Parathyroid adenoma (tissue), 2 donors: ENCODE data around the gene YIPF5.

Experiments
- H2AFZ ChIP-seq: fragments of 300-600 bp; sonication (generic); one replicate; pipeline ENCODE4 v1.7.0; 2017; ENCODE audit warnings: antibody characterized with exemption, mild to moderate bottlenecking
- H3K27ac ChIP-seq: fragments of 300-600 bp; sonication (generic); one replicate; pipeline ENCODE4 v1.7.0; 2017
- H3K27me3 ChIP-seq: fragments of 300-600 bp; sonication (generic); one replicate; pipeline ENCODE4 v1.7.0; 2017; ENCODE audit warnings: low read length; ENCODE audit not compliant: control insufficient read depth, insufficient read depth
- H3K36me3 ChIP-seq: fragments of 300-600 bp; sonication (generic); one replicate; pipeline ENCODE4 v1.7.0; 2017; ENCODE audit warnings: low read length; ENCODE audit not compliant: control insufficient read depth, insufficient read depth
- H3K4me1 ChIP-seq: fragments of 300-600 bp; sonication (generic); one replicate; pipeline ENCODE4 v1.7.0; 2017; ENCODE audit warnings: control low read depth
- H3K4me2 ChIP-seq: fragments of 300-600 bp; sonication (generic); one replicate; pipeline ENCODE4 v1.7.0; 2017; ENCODE audit warnings: low read length
- H3K4me3 ChIP-seq: fragments of 300-600 bp; sonication (generic); one replicate; pipeline ENCODE4 v1.7.0; 2017; ENCODE audit warnings: low read depth, low read length
- H3K79me2 ChIP-seq: fragments of 300-600 bp; sonication (generic); one replicate; pipeline ENCODE4 v1.7.0; 2017; ENCODE audit warnings: control low read depth
- H3K9ac ChIP-seq: fragments of 300-600 bp; sonication (generic); one replicate; pipeline ENCODE4 v1.7.0; 2017; ENCODE audit warnings: mild to moderate bottlenecking
- H3K9me3 ChIP-seq: fragments of 300-600 bp; sonication (generic); one replicate; pipeline ENCODE4 v1.7.0; 2017; ENCODE audit warnings: low read length; ENCODE audit not compliant: control insufficient read depth
- TF ChIP-seq, protein P1 (sequence below): fragments of 300-600 bp; sonication (generic); IDR thresholded peaks from one replicate; pipeline ENCODE4 v1.7.0; 2017; ENCODE audit warnings: antibody characterized with exemption, mild to moderate bottlenecking
- donor health status: primary hyperparathyroidism.

YIPF5 gene

DNA sequence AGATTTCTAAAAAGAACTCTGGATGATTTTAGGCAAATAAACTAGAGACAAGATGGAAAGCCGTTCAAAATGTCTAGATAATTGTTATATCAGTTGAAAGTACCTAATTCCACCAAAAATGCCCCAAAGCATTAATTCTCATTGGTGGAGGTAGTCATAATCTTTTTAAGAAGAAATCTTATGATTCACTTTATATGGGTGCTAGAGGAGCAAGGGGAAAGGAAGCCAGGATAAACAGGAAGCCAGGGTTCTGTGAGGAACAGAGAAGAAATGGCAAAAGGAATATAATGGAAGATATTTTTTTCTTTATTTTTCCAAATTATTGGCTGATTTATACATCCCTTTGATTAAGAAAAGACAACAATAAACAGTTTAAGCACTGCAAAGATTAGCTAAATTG lies 7.8 kb downstream of the YIPF5 start:
- Histone ChIP-seq H3K4me1 (no peaks in the 10 kb centered on the region), H3K9ac (no peak overlapping the region), H3K79me2 (no peaks in the 10 kb centered on the region), H3K27me3 (no peaks in the 10 kb centered on the region), H3K36me3 (no peaks in the 10 kb centered on the region), H3K27ac (no peak overlapping the region), H3K4me2 (no peak overlapping the region), H3K9me3 (no peaks in the 10 kb centered on the region), H3K4me3 (no peak overlapping the region), H2AFZ (no peak overlapping the region)
- TF ChIP-seq, protein P1, sequence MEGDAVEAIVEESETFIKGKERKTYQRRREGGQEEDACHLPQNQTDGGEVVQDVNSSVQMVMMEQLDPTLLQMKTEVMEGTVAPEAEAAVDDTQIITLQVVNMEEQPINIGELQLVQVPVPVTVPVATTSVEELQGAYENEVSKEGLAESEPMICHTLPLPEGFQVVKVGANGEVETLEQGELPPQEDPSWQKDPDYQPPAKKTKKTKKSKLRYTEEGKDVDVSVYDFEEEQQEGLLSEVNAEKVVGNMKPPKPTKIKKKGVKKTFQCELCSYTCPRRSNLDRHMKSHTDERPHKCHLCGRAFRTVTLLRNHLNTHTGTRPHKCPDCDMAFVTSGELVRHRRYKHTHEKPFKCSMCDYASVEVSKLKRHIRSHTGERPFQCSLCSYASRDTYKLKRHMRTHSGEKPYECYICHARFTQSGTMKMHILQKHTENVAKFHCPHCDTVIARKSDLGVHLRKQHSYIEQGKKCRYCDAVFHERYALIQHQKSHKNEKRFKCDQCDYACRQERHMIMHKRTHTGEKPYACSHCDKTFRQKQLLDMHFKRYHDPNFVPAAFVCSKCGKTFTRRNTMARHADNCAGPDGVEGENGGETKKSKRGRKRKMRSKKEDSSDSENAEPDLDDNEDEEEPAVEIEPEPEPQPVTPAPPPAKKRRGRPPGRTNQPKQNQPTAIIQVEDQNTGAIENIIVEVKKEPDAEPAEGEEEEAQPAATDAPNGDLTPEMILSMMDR, result no peak

- no peak overlapping the region for H3K4me3 ChIP-seq
- H2AFZ ChIP-seq, result no peak overlapping the region
- no peaks in the 10 kb centered on the region for H3K27me3 ChIP-seq
- H3K9ac ChIP-seq, result no peak overlapping the region
- H3K79me2 ChIP-seq, result no peaks in the 10 kb centered on the region
- no peaks in the 10 kb centered on the region for H3K36me3 ChIP-seq
- TF ChIP-seq, protein P1, result no peak
- no peak overlapping the region for H3K27ac ChIP-seq
- no peak overlapping the region for H3K4me2 ChIP-seq
- no peaks in the 10 kb centered on the region for H3K9me3 ChIP-seq
- H3K4me1 ChIP-seq, result no peaks in the 10 kb centered on the region
Observed at GRCh38 chr5:144156767-144157171, 13.7 kb downstream of the YIPF5 start.

- Histone ChIP-seq H3K27me3 (no peaks in the 10 kb centered on the region), H3K9ac (no peak overlapping the region), H3K27ac (no peak overlapping the region), H3K36me3 (no peaks in the 10 kb centered on the region), H3K4me1 (no peaks in the 10 kb centered on the region), H3K79me2 (no peaks in the 10 kb centered on the region), H3K4me2 (no peak overlapping the region), H2AFZ (no peak overlapping the region), H3K9me3 (no peaks in the 10 kb centered on the region), H3K4me3 (no peak overlapping the region)
- TF ChIP-seq, protein P1, result no peak
Observed at GRCh38 chr5:144151026-144151425, 19.4 kb downstream of the YIPF5 start.

GRCh38 chr5:144144956-144145751 lies 25.3 kb downstream of the YIPF5 start:
- H2AFZ ChIP-seq, result no peak overlapping the region
- TF ChIP-seq, protein P1, result no peak
- H3K79me2 ChIP-seq, result no peaks in the 10 kb centered on the region
- no peak overlapping the region for H3K27ac ChIP-seq
- H3K9ac ChIP-seq, result no peak overlapping the region
- no peaks in the 10 kb centered on the region for H3K9me3 ChIP-seq
- H3K36me3 ChIP-seq, result no peaks in the 10 kb centered on the region
- no peaks in the 10 kb centered on the region for H3K4me1 ChIP-seq
- no peaks in the 10 kb centered on the region for H3K27me3 ChIP-seq
- H3K4me2 ChIP-seq, result no peak overlapping the region
- no peak overlapping the region for H3K4me3 ChIP-seq

DNA sequence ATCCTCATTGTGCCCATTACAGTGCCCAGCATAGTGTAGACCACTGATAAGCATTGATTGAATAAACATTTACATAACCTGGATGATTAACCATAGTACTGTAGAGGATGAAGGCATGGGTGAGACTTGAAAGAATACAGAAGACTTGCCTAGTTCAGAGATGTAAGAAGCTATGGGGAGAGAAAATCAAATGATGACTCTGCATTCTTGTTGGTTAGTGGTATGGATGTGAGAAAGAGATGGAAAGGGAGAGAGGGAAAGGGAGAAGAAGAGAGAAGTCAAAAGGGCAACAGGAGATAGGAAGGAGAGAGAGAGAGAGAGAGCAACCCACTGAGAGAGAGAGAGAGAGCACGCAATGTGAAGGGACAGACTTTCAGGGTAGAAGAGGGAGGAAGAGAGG lies 26.8 kb downstream of the YIPF5 start:
- TF ChIP-seq, protein P1, result no peak
- H3K27me3 ChIP-seq, result no peaks in the 10 kb centered on the region

More for the DNA sequence above, 26.8 kb downstream of the YIPF5 start:
- H3K9ac ChIP-seq, result no peak overlapping the region
- no peak overlapping the region for H3K4me3 ChIP-seq
- no peaks in the 10 kb centered on the region for H3K9me3 ChIP-seq
- no peaks in the 10 kb centered on the region for H3K36me3 ChIP-seq
- H3K27ac ChIP-seq, result no peak overlapping the region
- no peaks in the 10 kb centered on the region for H3K79me2 ChIP-seq
- H3K4me1 ChIP-seq, result no peaks in the 10 kb centered on the region
- H3K4me2 ChIP-seq, result no peak overlapping the region
- H2AFZ ChIP-seq, result no peak overlapping the region
